Pons (tissue), 1 donor: ENCODE data around the gene TSPEAR.
"Not testable (repeated sequence)": the region's sequence is repeated elsewhere in the genome, so short reads cannot be mapped to it uniquely, and the experiment has no call there.

Experiments
- DNase-seq: peaks from one replicate; pipeline ENCODE4 v3.0.0-alpha.2; 2016; ENCODE audit warnings: low spot score

The TSPEAR gene

GRCh38 chr21:44603109-44603875, 108.1 kb downstream of the TSPEAR start:
- no peak for DNase-seq

GRCh38 chr21:44602463-44602850, 108.9 kb downstream of the TSPEAR start:
- no peak for DNase-seq

GRCh38 chr21:44601596-44602462, 109.5 kb downstream of the TSPEAR start:
- DNase-seq, result no peak

GRCh38 chr21:44601091-44601490, 110.3 kb downstream of the TSPEAR start:
- not testable (repeated sequence) for DNase-seq

GRCh38 chr21:44600118-44600978, 111.0 kb downstream of the TSPEAR start, which contains the start of gene KRTAP10-7:
TSS of gene KRTAP10-7 (plus strand) at chr21:44600597. CDS start at chr21:44600622, 25 bp downstream.
- not testable (repeated sequence) for DNase-seq

GRCh38 chr21:44599264-44600029, 111.9 kb downstream of the TSPEAR start:
- no peak for DNase-seq

GRCh38 chr21:44598061-44598460, 113.3 kb downstream of the TSPEAR start:
- DNase-seq, result no peak

GRCh38 chr21:44596068-44596725, 115.2 kb downstream of the TSPEAR start:
- no peak for DNase-seq

- DNase-seq, result no peak
Measured at GRCh38 chr21:44595524-44595923, 115.8 kb downstream of the TSPEAR start.

- DNase-seq, result no peak
Measured at GRCh38 chr21:44594406-44594916, 116.9 kb downstream of the TSPEAR start.

GRCh38 chr21:44593598-44594405, 117.6 kb downstream of the TSPEAR start:
- DNase-seq, result no peak

- DNase-seq, result no peak
Measured at GRCh38 chr21:44592446-44593311, 118.7 kb downstream of the TSPEAR start, which contains the start of gene KRTAP10-6. TSS of gene KRTAP10-6 (minus strand) at chr21:44592505. CDS start at chr21:44592484, 21 bp downstream.

GRCh38 chr21:44591801-44592130, 119.6 kb downstream of the TSPEAR start:
- DNase-seq, result not testable (repeated sequence)

- DNase-seq, result not testable (repeated sequence)
Measured at GRCh38 chr21:44590897-44591800, 120.2 kb downstream of the TSPEAR start.

- DNase-seq, result no peak
Measured at GRCh38 chr21:44590311-44590721, 121.1 kb downstream of the TSPEAR start.

GRCh38 chr21:44589586-44590305, 121.6 kb downstream of the TSPEAR start:
- DNase-seq, result no peak

GRCh38 chr21:44589094-44589493, 122.3 kb downstream of the TSPEAR start:
- DNase-seq, result no peak
